ENCODE results near the gene EFNA2.

GRCh38 chr19:1287354-1288225, 1.9 kb downstream of the EFNA2 start:
- TF ChIP-seq CTCF (IDR thresholded peaks at IDR 0.05; ENCODE audit: control extremely low read depth in 1 of 3, insufficient read depth in 1 of 3, low read depth in 1 of 3, low read length in 3 of 3): no peak
- no peak for TF ChIP-seq NRF1 (IDR thresholded peaks at IDR 0.05; ENCODE audit: low read depth, low read length)
- TF ChIP-seq SAP30 (IDR thresholded peaks at IDR 0.05; ENCODE audit: insufficient read depth, insufficient replicate concordance, low read length): no peak
- TF ChIP-seq POLR2AphosphoS5 (IDR thresholded peaks at IDR 0.05; ENCODE audit: low read depth, low read length): no peak
- TF ChIP-seq RNF2 (IDR thresholded peaks at IDR 0.05; ENCODE audit: borderline replicate concordance, low read depth, low read length, missing control alignments, poor library complexity, severe bottlenecking): no peak
- no peak for TF ChIP-seq HDAC2 (IDR thresholded peaks at IDR 0.05; ENCODE audit: borderline replicate concordance in 1 of 2, low read depth in 2 of 2, low read length in 2 of 2)
- TF ChIP-seq JUN (IDR thresholded peaks at IDR 0.05; ENCODE audit: low read depth, low read length): no peak
- TF ChIP-seq RFX5 (IDR thresholded peaks at IDR 0.05; ENCODE audit: borderline replicate concordance, low read depth, low read length): no peak
- TF ChIP-seq CHD2 (IDR thresholded peaks at IDR 0.05; ENCODE audit: low read length): no peak
- TF ChIP-seq SIN3A (conservative IDR thresholded peaks at IDR 0.05 in 1 of 2, IDR thresholded peaks at IDR 0.05 in 1 of 2; ENCODE audit: low read depth in 1 of 2, low read length in 2 of 2): no peak
